SK-N-SH (cell line): ENCODE data around the gene LONRF3.

Source experiments
- POLR2AphosphoS5 ChIP-seq: IDR thresholded peaks from 2 replicates; pipeline ENCODE4 v1.6.1; 2012; ENCODE audit warnings: low read depth, low read length
- RAD21 ChIP-seq: IDR thresholded peaks from 2 replicates; pipeline ENCODE4 v1.6.1; 2012; ENCODE audit warnings: mild to moderate bottlenecking, low read length

GRCh38 chrX:118988911-118989310 is 14.5 kb downstream of the LONRF3 start:
- TF ChIP-seq POLR2AphosphoS5 (no peak), RAD21 (no peak)
